HCT116 (cell line): ENCODE measurements around the gene GMDS. TPM values are rescaled to one million over a fixed set of nuclear protein-coding genes. Genes with fewer than 3 reads are reported as not detected.

Experiments used
- ATAC-seq: fragments of 200-7000 bp; cut with Tn5 transposase; 2 replicates; pipeline ENCODE4 v1.9.1; 2020; ENCODE audit warnings: mild to moderate bottlenecking, moderate library complexity
- BruUV-seq: library from RNA; stranded (reverse); fragments of 400-500 nt; replicated peaks from 2 replicates; lab custom pipeline; 2021; lab: Mats Ljungman, UMichigan
- CTCF ChIA-PET: fragments of 300-600 bp; sonication (Branson Sonifier 250); formaldehyde crosslinking; loops from one replicate; lab custom pipeline; 2021; ENCODE audit warnings: antibody characterized with exemption; lab: Charles Lee
- POLR2A ChIA-PET: fragments of 300-600, 350-600 bp; sonication (Branson Sonifier 250); formaldehyde crosslinking; loops from one replicate; lab custom pipeline; 2021; ENCODE audit warnings: antibody characterized with exemption; lab: Charles Lee
- RAD21 ChIA-PET, 2 experiments: fragments of 300-600 bp; sonication (Branson Sonifier 250); formaldehyde crosslinking; loops; one replicate each; lab custom pipeline; 2023; ENCODE audit warnings: low total read pairs in 2 of 2; ENCODE audit not compliant: uncharacterized antibody in 2 of 2, unreplicated experiment in 2 of 2, low non-redundant PET in 1 of 2; lab: Charles Lee
- DNase-seq: peaks from one replicate; pipeline ENCODE4 v3.0.0-alpha.2; 2010; ENCODE audit warnings: low read depth, low spot score
- H2AFZ ChIP-seq: fragments of 200-600 bp; shearing (Covaris generic), sonication (generic); 2 replicates; pipeline ENCODE4 v1.6.1; 2017; ENCODE audit warnings: low read depth, mixed run types, mixed read lengths, antibody characterized with exemption, low read length; ENCODE audit not compliant: poor library complexity, severe bottlenecking
- H3K27ac ChIP-seq: 2 replicates; pipeline ENCODE4 v1.5.1; 2012; ENCODE audit warnings: low read depth, low read length
- H3K27me3 ChIP-seq: fragments of 200-600 bp; sonication (generic); 2 replicates; pipeline ENCODE4 v1.6.1; 2016; ENCODE audit warnings: mixed run types, low read length, mixed read lengths; ENCODE audit not compliant: insufficient read depth
- H3K36me3 ChIP-seq, 2 experiments: fragments of 200-500 bp in 1 of 2; fragments of 200-600 bp in 1 of 2; sonication (Bioruptor generic) in 1 of 2; sonication (generic) in 1 of 2; 2 replicates each; pipeline versions ENCODE4 v1.5.1 to v1.6.1; 2014 to 2016; ENCODE audit warnings: low read length in 2 of 2, inconsistent platforms in 1 of 2, mixed read lengths in 1 of 2, mixed run types in 1 of 2; ENCODE audit not compliant: insufficient read depth in 2 of 2, control insufficient read depth in 1 of 2
- H3K4me1 ChIP-seq, 2 experiments: fragments of 200-600 bp in 1 of 2; sonication (generic) in 1 of 2; 2 replicates each; pipeline versions ENCODE4 v1.5.1 to v1.6.1; 2012 to 2017; ENCODE audit warnings: low read length in 2 of 2, inconsistent platforms in 1 of 2, mild to moderate bottlenecking in 1 of 2, mixed read lengths in 1 of 2, mixed run types in 1 of 2, moderate library complexity in 1 of 2; ENCODE audit not compliant: insufficient read depth in 2 of 2, control insufficient read depth in 1 of 2
- H3K4me2 ChIP-seq: fragments of 200-600 bp; sonication (generic); 2 replicates; pipeline ENCODE4 v1.6.1; 2017; ENCODE audit warnings: mixed run types, low read length, mixed read lengths
- H3K4me3 ChIP-seq, 2 experiments: fragments of 200-600 bp in 1 of 2; sonication (generic) in 1 of 2; replicated peaks in 1 of 2; 2 replicates each; pipeline ENCODE4 v1.5.1; 2011 to 2016; ENCODE audit warnings: low read length in 2 of 2, control low read depth in 1 of 2, low read depth in 1 of 2, mild to moderate bottlenecking in 1 of 2, mixed read lengths in 1 of 2, mixed run types in 1 of 2
- H3K79me2 ChIP-seq: fragments of 200-600 bp; sonication (generic); 2 replicates; pipeline ENCODE4 v1.6.1; 2017; ENCODE audit warnings: mild to moderate bottlenecking, mixed run types, low read length, moderate library complexity, mixed read lengths; ENCODE audit not compliant: insufficient read depth
- H3K9ac ChIP-seq: fragments of 200-600 bp; sonication (generic); 2 replicates; pipeline ENCODE4 v1.6.1; 2016; ENCODE audit warnings: low read length, mixed read lengths
- H3K9me2 ChIP-seq: fragments of 200-600 bp; sonication (generic), shearing (Covaris generic); 2 replicates; pipeline ENCODE4 v1.6.1; 2017; ENCODE audit warnings: mixed run types, mild to moderate bottlenecking, moderate library complexity; ENCODE audit not compliant: insufficient read depth
- H3K9me3 ChIP-seq, 2 experiments: fragments of 200-500 bp in 1 of 2; fragments of 200-600 bp in 1 of 2; sonication (Bioruptor generic) in 1 of 2; sonication (generic) in 1 of 2; 2 replicates each; pipeline ENCODE4 v1.6.1; 2014 to 2017; ENCODE audit warnings: low read length in 2 of 2, mixed read lengths in 2 of 2, inconsistent platforms in 1 of 2, low read depth in 1 of 2, mild to moderate bottlenecking in 1 of 2, mixed run types in 1 of 2, moderate library complexity in 1 of 2; ENCODE audit not compliant: control insufficient read depth in 1 of 2, insufficient read depth in 1 of 2
- H4K20me1 ChIP-seq: fragments of 200-600 bp; sonication (generic), shearing (Covaris generic); 2 replicates; pipeline ENCODE4 v1.6.1; 2017; ENCODE audit warnings: mixed run types, mild to moderate bottlenecking, moderate library complexity; ENCODE audit not compliant: insufficient read depth
- CBX3 ChIP-seq: IDR thresholded peaks from 2 replicates; pipeline ENCODE4 v1.6.1; 2012; ENCODE audit warnings: low read depth
- CEBPB ChIP-seq: IDR thresholded peaks from 2 replicates; pipeline ENCODE4 v1.6.1; 2012; ENCODE audit warnings: low read depth
- EGR1 ChIP-seq: IDR thresholded peaks from 2 replicates; pipeline ENCODE4 v1.6.1; 2012; ENCODE audit warnings: low read depth
- ELF1 ChIP-seq: IDR thresholded peaks from 2 replicates; pipeline ENCODE4 v1.6.1; 2012; ENCODE audit warnings: low read depth, borderline replicate concordance
- EZH2 ChIP-seq: fragments of 200-600 bp; sonication (generic); IDR thresholded peaks from 2 replicates; pipeline ENCODE4 v1.6.1; 2017; ENCODE audit warnings: antibody characterized with exemption, mixed run types
- EZH2phosphoT487 ChIP-seq: fragments of 200-600 bp; IDR thresholded peaks from 2 replicates; pipeline ENCODE4 v1.6.1; 2018; ENCODE audit warnings: antibody characterized with exemption, borderline replicate concordance
- POLR2A ChIP-seq: IDR thresholded peaks from 2 replicates; pipeline ENCODE4 v1.7.0; 2011; ENCODE audit warnings: borderline replicate concordance; ENCODE audit not compliant: insufficient read depth, insufficient read length; ENCODE audit errors: extremely low read depth
- POLR2AphosphoS5 ChIP-seq: IDR thresholded peaks from 2 replicates; pipeline ENCODE4 v1.6.1; 2011; ENCODE audit warnings: mild to moderate bottlenecking, low read depth, low read length, moderate library complexity
- RAD21 ChIP-seq: IDR thresholded peaks from 2 replicates; pipeline ENCODE4 v1.6.1; 2012; ENCODE audit warnings: low read depth, mild to moderate bottlenecking
- REST ChIP-seq: IDR thresholded peaks from 2 replicates; pipeline ENCODE4 v1.6.1; 2012; ENCODE audit warnings: low read depth
- SIN3A ChIP-seq: IDR thresholded peaks from 2 replicates; pipeline ENCODE4 v1.6.1; 2012; ENCODE audit warnings: low read depth
- SP1 ChIP-seq: IDR thresholded peaks from 2 replicates; pipeline ENCODE4 v1.6.1; 2012; ENCODE audit warnings: low read depth
- SRF ChIP-seq: IDR thresholded peaks from 2 replicates; pipeline ENCODE4 v1.6.1; 2012; ENCODE audit warnings: low read depth
- TCF7L2 ChIP-seq: IDR thresholded peaks from 2 replicates; pipeline ENCODE4 v1.7.0; 2011; ENCODE audit warnings: borderline replicate concordance, inconsistent platforms; ENCODE audit not compliant: insufficient read depth, insufficient read length; ENCODE audit errors: extremely low read depth
- YY1 ChIP-seq: IDR thresholded peaks from 2 replicates; pipeline ENCODE4 v1.6.1; 2011; ENCODE audit warnings: low read length, low read depth, moderate library complexity, mild to moderate bottlenecking; ENCODE audit not compliant: insufficient replicate concordance; ENCODE audit errors: extremely low read depth
- intact Hi-C: fragments of 100-400 bp; cut with micrococcal nuclease; formaldehyde crosslinking; loops from 2 replicates; pipeline ENCODE4 v1.10.0; 2022
- total RNA-seq: library from RNA; stranded (reverse); gene quantifications from one replicate; pipeline ENCODE4 v1.2.1, GENCODE V29; 2021; ENCODE audit not compliant: unreplicated experiment
- TF ChIP-seq, protein P1 (sequence below), 3 experiments: fragments of 200-600 bp in 1 of 3; sonication (generic) in 1 of 3; IDR thresholded peaks in 2 of 3; conservative IDR thresholded peaks in 1 of 3; 2 replicates each; pipeline ENCODE4 v1.5.1; 2012 to 2017; ENCODE audit warnings: low read depth in 2 of 3, low read length in 2 of 3, antibody characterized with exemption in 1 of 3, borderline replicate concordance in 1 of 3, control low read depth in 1 of 3, mild to moderate bottlenecking in 1 of 3, mixed read lengths in 1 of 3, mixed run types in 1 of 3, moderate library complexity in 1 of 3; ENCODE audit not compliant: insufficient read depth in 1 of 3
- TF ChIP-seq, protein P2 (sequence below): IDR thresholded peaks from 2 replicates; pipeline ENCODE4 v1.6.1; 2011; ENCODE audit warnings: mild to moderate bottlenecking, low read length, moderate library complexity; ENCODE audit not compliant: insufficient replicate concordance; ENCODE audit errors: extremely low read depth
- TF ChIP-seq, protein P3 (sequence below): IDR thresholded peaks from 2 replicates; pipeline ENCODE4 v1.6.1; 2012

GMDS gene
- total RNA-seq, 1 experiment from 2014 or later: 34.4 TPM

DNA sequence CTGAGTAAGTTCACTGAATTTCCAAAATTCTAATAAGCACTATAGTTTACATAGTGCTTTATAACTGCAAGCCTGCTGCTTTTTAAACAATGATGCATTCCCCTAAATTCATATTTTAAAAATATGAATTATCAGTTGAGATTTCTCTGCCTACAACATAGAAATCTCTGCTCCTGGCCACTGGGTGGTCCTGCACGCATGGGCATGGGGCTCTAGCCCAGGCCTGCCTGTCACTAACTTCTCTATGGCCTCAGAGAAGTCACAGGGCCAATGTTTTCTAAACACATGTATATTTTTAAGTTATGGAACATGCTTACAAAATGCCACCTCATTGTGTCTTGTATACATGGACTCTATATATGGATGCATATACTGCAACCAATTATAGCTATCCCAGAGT lies 424.7 kb downstream of the GMDS start:
- no peaks in the 10 kb centered on the region for H3K9me2 ChIP-seq
- H3K36me3 ChIP-seq: no peaks in the 10 kb centered on the region
- ChIA-PET RAD21 (no interaction called here), POLR2A (interaction anchor here (0.7 kb wide), 1 partner anchor 10 kb away, joined by 3 read pairs; no protein-coding TSS in a partner anchor)
- no peak overlapping the region for H3K4me3 ChIP-seq
- H3K9ac ChIP-seq: no peak overlapping the region
- no peak overlapping the region for H2AFZ ChIP-seq
- H3K4me2 ChIP-seq: no peak overlapping the region
- no peaks in the 10 kb centered on the region for H4K20me1 ChIP-seq
- no peak for ATAC-seq
- intact Hi-C loops: no loop called here
- no peak for DNase-seq
- H3K27me3 ChIP-seq: no peaks in the 10 kb centered on the region
- H3K9me3 ChIP-seq: no peaks in the 10 kb centered on the region
- TF ChIP-seq REST (no peak), TCF7L2 (no peak), CBX3 (no peak), CEBPB (no peak), SRF (no peak), RAD21 (no peak), YY1 (no peak), SP1 (no peak), EGR1 (no peak), EZH2 (no peak), EZH2phosphoT487 (no peak), POLR2A (no peak), ELF1 (no peak), SIN3A (no peak), POLR2AphosphoS5 (no peak)
- TF ChIP-seq, protein P1, sequence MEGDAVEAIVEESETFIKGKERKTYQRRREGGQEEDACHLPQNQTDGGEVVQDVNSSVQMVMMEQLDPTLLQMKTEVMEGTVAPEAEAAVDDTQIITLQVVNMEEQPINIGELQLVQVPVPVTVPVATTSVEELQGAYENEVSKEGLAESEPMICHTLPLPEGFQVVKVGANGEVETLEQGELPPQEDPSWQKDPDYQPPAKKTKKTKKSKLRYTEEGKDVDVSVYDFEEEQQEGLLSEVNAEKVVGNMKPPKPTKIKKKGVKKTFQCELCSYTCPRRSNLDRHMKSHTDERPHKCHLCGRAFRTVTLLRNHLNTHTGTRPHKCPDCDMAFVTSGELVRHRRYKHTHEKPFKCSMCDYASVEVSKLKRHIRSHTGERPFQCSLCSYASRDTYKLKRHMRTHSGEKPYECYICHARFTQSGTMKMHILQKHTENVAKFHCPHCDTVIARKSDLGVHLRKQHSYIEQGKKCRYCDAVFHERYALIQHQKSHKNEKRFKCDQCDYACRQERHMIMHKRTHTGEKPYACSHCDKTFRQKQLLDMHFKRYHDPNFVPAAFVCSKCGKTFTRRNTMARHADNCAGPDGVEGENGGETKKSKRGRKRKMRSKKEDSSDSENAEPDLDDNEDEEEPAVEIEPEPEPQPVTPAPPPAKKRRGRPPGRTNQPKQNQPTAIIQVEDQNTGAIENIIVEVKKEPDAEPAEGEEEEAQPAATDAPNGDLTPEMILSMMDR (IDR thresholded peaks at IDR 0.05 in 2 of 3, conservative IDR thresholded peaks at IDR 0.05 in 1 of 3; ENCODE audit: borderline replicate concordance in 1 of 3, insufficient read depth in 1 of 3, low read depth in 2 of 3, low read length in 2 of 3): no peak
- TF ChIP-seq, protein P2, sequence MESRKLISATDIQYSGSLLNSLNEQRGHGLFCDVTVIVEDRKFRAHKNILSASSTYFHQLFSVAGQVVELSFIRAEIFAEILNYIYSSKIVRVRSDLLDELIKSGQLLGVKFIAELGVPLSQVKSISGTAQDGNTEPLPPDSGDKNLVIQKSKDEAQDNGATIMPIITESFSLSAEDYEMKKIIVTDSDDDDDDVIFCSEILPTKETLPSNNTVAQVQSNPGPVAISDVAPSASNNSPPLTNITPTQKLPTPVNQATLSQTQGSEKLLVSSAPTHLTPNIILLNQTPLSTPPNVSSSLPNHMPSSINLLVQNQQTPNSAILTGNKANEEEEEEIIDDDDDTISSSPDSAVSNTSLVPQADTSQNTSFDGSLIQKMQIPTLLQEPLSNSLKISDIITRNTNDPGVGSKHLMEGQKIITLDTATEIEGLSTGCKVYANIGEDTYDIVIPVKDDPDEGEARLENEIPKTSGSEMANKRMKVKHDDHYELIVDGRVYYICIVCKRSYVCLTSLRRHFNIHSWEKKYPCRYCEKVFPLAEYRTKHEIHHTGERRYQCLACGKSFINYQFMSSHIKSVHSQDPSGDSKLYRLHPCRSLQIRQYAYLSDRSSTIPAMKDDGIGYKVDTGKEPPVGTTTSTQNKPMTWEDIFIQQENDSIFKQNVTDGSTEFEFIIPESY: no peak
- TF ChIP-seq, protein P3, sequence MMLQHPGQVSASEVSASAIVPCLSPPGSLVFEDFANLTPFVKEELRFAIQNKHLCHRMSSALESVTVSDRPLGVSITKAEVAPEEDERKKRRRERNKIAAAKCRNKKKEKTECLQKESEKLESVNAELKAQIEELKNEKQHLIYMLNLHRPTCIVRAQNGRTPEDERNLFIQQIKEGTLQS: no peak
- TF ChIP-seq, all 23 proteins: peak for 0
- Histone ChIP-seq H3K79me2 (no peaks in the 10 kb centered on the region), H3K4me1 (no peaks in the 10 kb centered on the region), H3K27ac (no peak overlapping the region)
- no TSS peak for BruUV-seq
- CTCF ChIA-PET: no interaction called here
